ENCODE results near the gene ETV5. TPM values are rescaled to one million over a fixed set of nuclear protein-coding genes. Genes with fewer than 3 reads are reported as not detected.
"Not testable (repeated sequence)": the region's sequence is repeated elsewhere in the genome, so short reads cannot be mapped to it uniquely, and the experiment has no call there.

ETV5 gene
- total and polyA plus RNA-seq, 5 donors from 2014 or later = 0.40 TPM; not detected in 4

GRCh38 chr3:186024210-186024609 is 84.7 kb downstream of the ETV5 start:
- H3K4me3 Mint-ChIP-seq = no peak overlapping the region
- Histone ChIP-seq H3K27ac (ENCODE audit: insufficient read depth, low read length, poor library complexity, severe bottlenecking) (no peak overlapping the region), H3K9me3 (ENCODE audit: control insufficient read depth in 2 of 2, low read length in 2 of 2) (no peaks in the 10 kb centered on the region), H3K27me3 (ENCODE audit: control insufficient read depth, insufficient read depth, low read length) (no peaks in the 10 kb centered on the region), H3K4me3 (ENCODE audit: low read depth, low read length) (no peak overlapping the region), H3K4me1 (ENCODE audit: control insufficient read depth, insufficient read depth, low read length, poor library complexity, severe bottlenecking) (no peaks in the 10 kb centered on the region), H3K36me3 (ENCODE audit: control insufficient read depth, insufficient read depth, low read length) (no peaks in the 10 kb centered on the region)
- DNase-seq = no peak
- no peak for ATAC-seq (ENCODE audit: low read depth in 2 of 2)
- no peaks in the 10 kb centered on the region for H3K36me3 Mint-ChIP-seq
- no peaks in the 10 kb centered on the region for H3K4me1 Mint-ChIP-seq
- peaks cover 15% of the 10 kb centered on the region for H3K27me3 Mint-ChIP-seq
- peaks cover 0 to 1% (median 0%) of the 10 kb centered on the region in 7 donors for H3K9me3 Mint-ChIP-seq
- H3K27ac Mint-ChIP-seq = no peak overlapping the region

GRCh38 chr3:186022931-186023330 is 86.0 kb downstream of the ETV5 start:
- H3K4me1 Mint-ChIP-seq = no peaks in the 10 kb centered on the region
- no peaks in the 10 kb centered on the region for H3K9me3 ChIP-seq (ENCODE audit: control insufficient read depth in 2 of 2, low read length in 2 of 2)
- H3K27me3 Mint-ChIP-seq = peaks cover 15% of the 10 kb centered on the region
- no peaks in the 10 kb centered on the region for H3K27me3 ChIP-seq (ENCODE audit: control insufficient read depth, insufficient read depth, low read length)
- H3K4me3 ChIP-seq (ENCODE audit: low read depth, low read length) = no peak overlapping the region
- no peaks in the 10 kb centered on the region for H3K4me1 ChIP-seq (ENCODE audit: control insufficient read depth, insufficient read depth, low read length, poor library complexity, severe bottlenecking)
- H3K9me3 Mint-ChIP-seq = peaks cover 0 to 1% (median 0%) of the 10 kb centered on the region in 7 donors
- no peaks in the 10 kb centered on the region for H3K36me3 Mint-ChIP-seq
- no peak for DNase-seq
- no peak for ATAC-seq (ENCODE audit: low read depth in 2 of 2)
- no peak overlapping the region for H3K27ac Mint-ChIP-seq
- H3K27ac ChIP-seq (ENCODE audit: insufficient read depth, low read length, poor library complexity, severe bottlenecking) = no peak overlapping the region
- H3K36me3 ChIP-seq (ENCODE audit: control insufficient read depth, insufficient read depth, low read length) = no peaks in the 10 kb centered on the region
- no peak overlapping the region for H3K4me3 Mint-ChIP-seq

GRCh38 chr3:186021673-186022362 is 87.1 kb downstream of the ETV5 start:
- Histone ChIP-seq H3K4me1 (ENCODE audit: control insufficient read depth, insufficient read depth, low read length, poor library complexity, severe bottlenecking) (no peaks in the 10 kb centered on the region), H3K27me3 (ENCODE audit: control insufficient read depth, insufficient read depth, low read length) (no peaks in the 10 kb centered on the region), H3K9me3 (ENCODE audit: control insufficient read depth in 2 of 2, low read length in 2 of 2) (no peaks in the 10 kb centered on the region), H3K27ac (ENCODE audit: insufficient read depth, low read length, poor library complexity, severe bottlenecking) (no peak overlapping the region), H3K36me3 (ENCODE audit: control insufficient read depth, insufficient read depth, low read length) (no peaks in the 10 kb centered on the region), H3K4me3 (ENCODE audit: low read depth, low read length) (no peak overlapping the region)
- no peak overlapping the region for H3K27ac Mint-ChIP-seq
- H3K4me3 Mint-ChIP-seq = no peak overlapping the region
- no peaks in the 10 kb centered on the region for H3K4me1 Mint-ChIP-seq
- DNase-seq (no peak), ATAC-seq (ENCODE audit: low read depth in 2 of 2) (no peak)
- H3K27me3 Mint-ChIP-seq = peaks cover 20% of the 10 kb centered on the region
- no peaks in the 10 kb centered on the region for H3K36me3 Mint-ChIP-seq
- peaks cover 0 to 1% (median 0%) of the 10 kb centered on the region in 7 donors for H3K9me3 Mint-ChIP-seq

- H3K9me3 Mint-ChIP-seq; ATAC-seq (ENCODE audit: low read depth in 2 of 2); H3K4me3 Mint-ChIP-seq; H3K4me3 ChIP-seq (ENCODE audit: low read depth, low read length); H3K27ac ChIP-seq (ENCODE audit: insufficient read depth, low read length, poor library complexity, severe bottlenecking); H3K9me3 ChIP-seq (ENCODE audit: control insufficient read depth in 2 of 2, low read length in 2 of 2); DNase-seq; H3K36me3 Mint-ChIP-seq; H3K36me3 ChIP-seq (ENCODE audit: control insufficient read depth, insufficient read depth, low read length); H3K27me3 ChIP-seq (ENCODE audit: control insufficient read depth, insufficient read depth, low read length); H3K4me1 Mint-ChIP-seq; H3K4me1 ChIP-seq (ENCODE audit: control insufficient read depth, insufficient read depth, low read length, poor library complexity, severe bottlenecking); H3K27ac Mint-ChIP-seq: not testable (repeated sequence)
- peaks cover 21% of the 10 kb centered on the region for H3K27me3 Mint-ChIP-seq
Measured at GRCh38 chr3:186021250-186021649, 87.6 kb downstream of the ETV5 start.

GRCh38 chr3:186019288-186019687 is 89.6 kb downstream of the ETV5 start:
- not testable (repeated sequence) for H3K36me3 ChIP-seq (ENCODE audit: control insufficient read depth, insufficient read depth, low read length); H3K9me3 ChIP-seq (ENCODE audit: control insufficient read depth in 2 of 2, low read length in 2 of 2); H3K27ac ChIP-seq (ENCODE audit: insufficient read depth, low read length, poor library complexity, severe bottlenecking); H3K4me3 ChIP-seq (ENCODE audit: low read depth, low read length); H3K27ac Mint-ChIP-seq; H3K9me3 Mint-ChIP-seq; H3K4me3 Mint-ChIP-seq; H3K36me3 Mint-ChIP-seq; DNase-seq; ATAC-seq (ENCODE audit: low read depth in 2 of 2); H3K4me1 ChIP-seq (ENCODE audit: control insufficient read depth, insufficient read depth, low read length, poor library complexity, severe bottlenecking); H3K27me3 ChIP-seq (ENCODE audit: control insufficient read depth, insufficient read depth, low read length); H3K4me1 Mint-ChIP-seq
- H3K27me3 Mint-ChIP-seq = peaks cover 15% of the 10 kb centered on the region

- H3K9me3 Mint-ChIP-seq = no peaks in the 10 kb centered on the region
- H3K4me1 ChIP-seq (ENCODE audit: control insufficient read depth, insufficient read depth, low read length, poor library complexity, severe bottlenecking) = no peaks in the 10 kb centered on the region
Measured at GRCh38 chr3:186014866-186015265, 94.0 kb downstream of the ETV5 start.

GRCh38 chr3:186013312-186013711 is 95.6 kb downstream of the ETV5 start:
- Histone ChIP-seq H3K4me3 (ENCODE audit: low read depth, low read length) (no peak overlapping the region), H3K9me3 (ENCODE audit: control insufficient read depth in 2 of 2, low read length in 2 of 2) (no peaks in the 10 kb centered on the region), H3K27me3 (ENCODE audit: control insufficient read depth, insufficient read depth, low read length) (no peaks in the 10 kb centered on the region), H3K27ac (ENCODE audit: insufficient read depth, low read length, poor library complexity, severe bottlenecking) (no peak overlapping the region), H3K4me1 (ENCODE audit: control insufficient read depth, insufficient read depth, low read length, poor library complexity, severe bottlenecking) (no peaks in the 10 kb centered on the region), H3K36me3 (ENCODE audit: control insufficient read depth, insufficient read depth, low read length) (no peaks in the 10 kb centered on the region)
- Mint-ChIP-seq H3K27ac (no peak overlapping the region), H3K4me3 (no peak overlapping the region), H3K27me3 (peaks cover 13% of the 10 kb centered on the region), H3K36me3 (no peaks in the 10 kb centered on the region), H3K4me1 (no peaks in the 10 kb centered on the region), H3K9me3 (no peaks in the 10 kb centered on the region)
- DNase-seq (no peak), ATAC-seq (ENCODE audit: low read depth in 2 of 2) (no peak)

More at GRCh38 chr3:186014866-186015265, 94.0 kb downstream of the ETV5 start:
- Histone ChIP-seq H3K4me3 (ENCODE audit: low read depth, low read length) (no peak overlapping the region), H3K36me3 (ENCODE audit: control insufficient read depth, insufficient read depth, low read length) (no peaks in the 10 kb centered on the region), H3K27ac (ENCODE audit: insufficient read depth, low read length, poor library complexity, severe bottlenecking) (no peak overlapping the region), H3K9me3 (ENCODE audit: control insufficient read depth in 2 of 2, low read length in 2 of 2) (no peaks in the 10 kb centered on the region), H3K27me3 (ENCODE audit: control insufficient read depth, insufficient read depth, low read length) (no peaks in the 10 kb centered on the region)
- H3K36me3 Mint-ChIP-seq = no peaks in the 10 kb centered on the region
- no peaks in the 10 kb centered on the region for H3K4me1 Mint-ChIP-seq
- no peak overlapping the region for H3K27ac Mint-ChIP-seq
- ATAC-seq (ENCODE audit: low read depth in 2 of 2) = no peak
- H3K4me3 Mint-ChIP-seq = no peak overlapping the region
- peaks cover 13% of the 10 kb centered on the region for H3K27me3 Mint-ChIP-seq
- DNase-seq = no peak

GRCh38 chr3:186012137-186012536 is 96.8 kb downstream of the ETV5 start:
- Histone ChIP-seq H3K4me3 (ENCODE audit: low read depth, low read length) (no peak overlapping the region), H3K27ac (ENCODE audit: insufficient read depth, low read length, poor library complexity, severe bottlenecking) (no peak overlapping the region), H3K4me1 (ENCODE audit: control insufficient read depth, insufficient read depth, low read length, poor library complexity, severe bottlenecking) (no peaks in the 10 kb centered on the region), H3K9me3 (ENCODE audit: control insufficient read depth in 2 of 2, low read length in 2 of 2) (no peaks in the 10 kb centered on the region), H3K27me3 (ENCODE audit: control insufficient read depth, insufficient read depth, low read length) (no peaks in the 10 kb centered on the region), H3K36me3 (ENCODE audit: control insufficient read depth, insufficient read depth, low read length) (no peaks in the 10 kb centered on the region)
- Mint-ChIP-seq H3K9me3 (no peaks in the 10 kb centered on the region), H3K36me3 (no peaks in the 10 kb centered on the region), H3K27me3 (peaks cover 11% of the 10 kb centered on the region), H3K4me3 (no peak overlapping the region), H3K27ac (no peak overlapping the region), H3K4me1 (no peaks in the 10 kb centered on the region)
- no peak for DNase-seq
- ATAC-seq (ENCODE audit: low read depth in 2 of 2) = no peak
